T-helper 1 cell treated with Interleukin-12 subunit alpha and Interleukin-12 subunit beta and Interleukin-4 antibody, amounts not matched to agents 30 ng/mL and 1 ng/mL, for 36 hours (primary cell): ENCODE results near the gene COL5A1. TPM values are rescaled to one million over a fixed set of nuclear protein-coding genes. Genes with fewer than 3 reads are reported as not detected.

ENCODE experiments used
- intact Hi-C: fragments of 100-400 bp; cut with micrococcal nuclease; formaldehyde crosslinking; loops from one replicate; pipeline ENCODE4 v1.15.1; 2024
- total RNA-seq: library from RNA; stranded (reverse); gene quantifications from 2 replicates; pipeline ENCODE4 v1.2.3, GENCODE V29; 2022

The COL5A1 gene
- total RNA-seq, 1 donor from 2014 or later: 0.02 TPM

DNA sequence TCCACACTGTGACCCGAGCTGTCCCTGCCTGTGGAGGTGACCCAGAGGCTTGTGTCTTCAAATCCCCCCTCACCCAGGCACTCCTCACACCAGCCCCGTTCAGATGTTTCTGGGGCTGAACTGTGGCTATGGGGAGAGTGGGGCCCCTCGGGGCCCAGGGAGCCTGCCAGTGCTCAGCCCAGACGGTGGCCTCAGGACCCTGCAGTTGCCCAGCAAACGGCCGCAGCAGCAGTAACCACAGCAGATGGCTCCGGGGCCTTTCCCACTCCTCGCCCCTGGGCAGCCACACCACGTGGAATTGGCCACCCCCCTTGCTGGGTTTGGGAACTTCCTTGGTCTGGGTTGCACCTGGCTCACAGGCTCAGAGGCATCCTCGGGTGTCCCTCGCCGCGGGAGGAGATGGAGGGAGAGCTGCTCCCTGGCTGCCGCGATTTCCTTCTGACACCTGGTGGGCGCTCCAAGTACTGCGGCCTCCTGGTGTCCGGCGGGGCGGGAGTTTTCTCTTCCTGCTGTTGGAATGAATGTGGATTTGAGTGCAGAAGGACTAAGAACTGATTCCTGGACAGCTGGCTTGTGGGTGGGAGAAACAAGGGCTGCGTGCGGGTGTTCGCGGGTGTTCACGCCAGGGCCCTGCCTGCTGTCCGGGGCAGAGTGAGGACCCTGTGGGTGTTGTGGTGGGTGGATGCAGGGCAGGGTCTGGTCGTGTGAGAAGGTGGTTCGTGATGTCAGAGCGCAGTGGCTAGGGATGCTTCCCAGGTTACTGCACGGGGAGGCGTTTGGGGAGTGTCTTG is 97.5 kb downstream of the COL5A1 start:
- intact Hi-C loops: loop anchor here (1.0 to 2.0 kb wide), 2 partner anchors 40 to 569 kb away; no protein-coding TSS in a partner anchor

DNA sequence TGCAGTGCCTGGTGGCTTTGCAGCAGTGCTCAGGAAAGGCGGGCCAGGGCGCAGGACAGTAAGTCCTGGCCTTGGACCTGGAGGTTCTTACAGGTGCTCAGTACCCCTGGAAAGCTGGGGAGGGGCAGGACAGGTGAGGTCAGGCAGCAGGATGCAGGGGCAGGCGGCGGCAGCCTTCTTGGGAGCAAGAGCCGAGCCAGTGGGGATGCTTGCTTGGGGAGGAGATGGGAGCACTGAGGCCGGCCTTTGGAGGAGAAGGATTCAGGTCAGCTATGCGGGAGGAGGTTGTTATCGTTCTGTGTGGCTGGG is 98.0 kb downstream of the COL5A1 start:
- intact Hi-C loops: loop anchor here (1.0 to 2.0 kb wide), 2 partner anchors 41 to 569 kb away; no protein-coding TSS in a partner anchor

DNA sequence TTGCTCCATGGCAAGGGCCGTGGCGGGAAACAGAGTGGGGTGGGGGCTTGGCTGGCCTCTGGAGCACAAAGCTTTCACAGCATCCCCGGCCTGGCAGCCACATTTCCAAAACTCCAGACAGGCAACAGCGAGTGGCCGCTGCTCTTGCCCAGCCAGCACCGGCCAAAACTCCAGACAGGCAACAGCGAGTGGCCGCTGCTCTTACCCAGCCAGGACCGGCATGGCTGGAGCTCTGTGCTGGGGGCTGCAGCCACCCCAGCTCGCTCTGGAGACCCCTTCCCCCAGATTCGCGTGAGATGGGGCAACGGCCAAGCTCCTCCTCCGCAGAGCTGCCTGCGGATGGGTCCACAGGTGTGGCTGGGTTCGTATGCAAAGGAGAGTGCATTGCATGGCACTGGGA is 98.5 kb downstream of the COL5A1 start:
- intact Hi-C loops: no loop called here

DNA sequence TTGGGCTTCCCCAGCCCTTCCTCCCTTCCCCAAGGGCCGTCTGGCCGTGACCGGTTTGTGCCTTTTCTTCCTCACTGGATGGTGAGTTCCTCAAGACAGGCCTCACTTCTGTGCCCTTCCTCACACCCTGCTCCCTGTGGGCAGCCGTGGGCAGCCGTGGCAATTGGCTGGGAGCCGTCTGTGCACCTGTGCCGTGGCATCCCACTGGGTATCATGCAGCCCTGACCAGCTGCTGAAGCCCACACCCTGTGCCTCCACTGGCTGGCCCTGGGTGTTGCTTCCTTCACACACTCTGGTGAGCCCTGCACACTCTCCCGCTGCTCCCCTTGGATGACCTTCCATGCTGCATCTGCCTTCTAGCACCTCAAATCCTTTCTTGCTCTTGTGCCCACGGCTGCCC is 100.2 kb downstream of the COL5A1 start:
- intact Hi-C loops: no loop called here

DNA sequence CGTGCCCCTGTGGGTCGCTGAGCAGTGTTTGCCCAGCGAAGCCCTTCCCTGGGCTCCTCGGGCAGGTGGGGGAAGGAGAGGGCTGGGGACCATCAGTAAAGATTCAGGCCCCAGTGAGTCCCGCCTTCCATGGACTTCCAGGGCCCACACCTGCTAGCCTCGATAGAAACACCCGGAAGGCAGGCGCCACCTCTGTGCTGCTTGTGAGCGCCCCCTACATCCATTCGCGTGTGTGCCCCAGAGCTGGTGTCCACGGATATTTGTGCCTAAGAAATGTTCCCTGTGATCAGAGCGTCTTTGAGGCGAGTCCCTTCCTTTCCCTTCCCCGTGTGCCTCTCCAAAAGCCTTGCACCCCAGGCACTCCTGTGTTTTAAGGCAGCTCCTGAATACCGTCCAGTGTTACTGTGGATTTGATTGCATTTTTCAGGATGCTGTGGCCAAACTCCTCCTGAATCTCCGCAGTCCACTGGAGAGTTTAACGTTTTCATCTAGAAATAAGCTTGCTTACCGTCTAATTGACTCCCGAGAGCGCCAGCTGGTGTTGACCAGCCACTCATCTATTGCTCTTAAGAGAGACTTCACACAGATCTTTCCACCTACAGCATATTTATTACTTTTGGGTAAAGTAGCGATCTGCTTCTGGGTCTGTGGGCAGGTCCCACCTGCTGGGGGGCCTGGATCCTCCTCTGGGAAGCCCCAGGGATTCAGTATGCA is 101.4 kb downstream of the COL5A1 start:
- intact Hi-C loops: no loop called here

DNA sequence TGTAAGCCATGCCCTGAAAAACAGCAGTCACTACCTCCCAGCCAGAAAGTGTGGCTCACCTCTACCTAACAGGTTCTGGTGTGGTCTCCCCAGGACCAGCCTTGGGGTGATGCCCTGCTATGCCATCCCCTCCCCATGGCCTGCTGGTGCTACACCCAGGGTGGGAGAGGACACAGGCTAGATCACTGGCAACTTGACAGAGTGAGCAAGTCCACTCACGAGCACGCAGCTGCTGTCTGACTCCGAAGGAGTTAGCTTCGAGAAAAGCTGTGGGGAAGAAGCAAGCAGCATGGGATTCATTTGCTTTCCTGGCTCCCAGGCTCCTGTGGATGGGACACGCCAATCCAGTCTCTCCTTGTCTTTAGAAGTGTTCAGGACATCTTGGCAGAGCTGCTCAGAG is 102.2 kb downstream of the COL5A1 start:
- intact Hi-C loops: no loop called here

DNA sequence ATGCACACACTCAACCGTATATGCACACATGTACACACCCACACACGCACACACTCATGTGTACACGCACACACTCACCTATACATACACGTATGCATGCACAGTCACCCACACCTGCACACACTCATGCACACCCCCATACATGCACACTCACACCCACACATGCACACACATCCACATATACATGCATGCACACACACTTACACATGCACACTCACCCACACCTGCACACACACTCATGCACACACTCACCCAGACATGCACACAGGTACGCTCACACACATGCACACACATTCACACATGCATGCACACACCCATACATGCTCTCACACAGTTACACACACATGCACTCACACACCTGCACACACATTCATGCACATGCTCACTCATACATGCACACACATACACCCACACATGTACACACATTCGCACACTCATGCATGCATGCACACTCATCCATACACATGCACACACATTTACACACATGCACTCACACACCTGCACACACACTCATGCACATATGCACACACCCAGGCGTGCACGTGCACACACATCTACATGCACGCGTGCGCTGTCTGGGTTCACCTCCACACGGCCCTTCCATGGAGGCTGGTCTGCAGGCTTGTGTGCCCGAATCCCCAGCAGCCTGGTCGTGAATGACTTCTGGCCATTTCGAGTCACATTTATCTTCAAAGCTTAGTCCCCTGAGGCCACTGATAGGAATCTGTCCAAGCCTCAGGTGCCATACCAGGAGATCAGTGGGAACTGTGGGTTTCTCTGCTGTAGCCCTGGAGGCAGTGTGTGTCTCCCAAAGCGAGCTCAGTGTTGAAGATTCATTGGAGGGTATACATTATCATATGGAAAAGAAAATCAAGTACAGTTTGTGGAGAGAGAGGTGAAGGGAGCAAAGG is 103.0 kb downstream of the COL5A1 start:
- intact Hi-C loops: no loop called here

DNA sequence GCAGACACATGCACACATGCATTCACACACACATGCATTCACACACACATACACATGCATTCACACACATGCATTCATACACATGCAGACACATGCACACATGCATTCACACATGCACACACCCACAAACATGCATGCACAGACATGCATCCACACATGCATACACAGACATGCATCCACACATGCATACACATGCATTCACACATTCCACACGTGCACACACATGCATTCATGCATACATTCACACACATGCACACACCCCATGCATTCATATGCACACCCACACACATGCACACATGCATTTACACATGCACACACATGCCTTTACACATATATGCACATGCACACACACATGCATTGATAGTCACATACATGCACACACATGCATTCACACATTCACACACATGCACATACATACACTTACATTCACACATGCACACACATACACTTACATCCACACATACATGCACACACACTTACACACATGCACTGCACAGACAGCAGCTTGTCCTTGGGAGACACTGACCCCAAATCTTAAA is 106.4 kb downstream of the COL5A1 start:
- intact Hi-C loops: no loop called here

DNA sequence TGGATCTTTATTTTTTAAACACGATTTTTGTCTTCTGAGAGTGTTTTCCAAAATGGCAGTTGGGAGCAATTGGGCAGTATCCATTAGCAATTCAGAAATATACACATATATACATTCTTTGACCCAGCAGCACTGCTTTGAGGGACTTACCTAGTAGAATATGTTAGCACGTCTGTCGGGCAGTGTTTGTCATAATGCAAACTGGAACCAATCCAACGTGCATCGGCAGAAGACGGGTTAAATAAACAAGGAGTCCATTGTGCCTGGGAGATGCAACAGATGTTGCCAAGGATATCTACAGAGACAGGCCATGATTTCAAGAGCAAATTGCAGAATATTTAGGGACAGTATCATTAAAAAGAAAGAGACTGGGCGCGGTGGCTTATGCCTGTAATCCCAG is 107.0 kb downstream of the COL5A1 start:
- intact Hi-C loops: no loop called here

DNA sequence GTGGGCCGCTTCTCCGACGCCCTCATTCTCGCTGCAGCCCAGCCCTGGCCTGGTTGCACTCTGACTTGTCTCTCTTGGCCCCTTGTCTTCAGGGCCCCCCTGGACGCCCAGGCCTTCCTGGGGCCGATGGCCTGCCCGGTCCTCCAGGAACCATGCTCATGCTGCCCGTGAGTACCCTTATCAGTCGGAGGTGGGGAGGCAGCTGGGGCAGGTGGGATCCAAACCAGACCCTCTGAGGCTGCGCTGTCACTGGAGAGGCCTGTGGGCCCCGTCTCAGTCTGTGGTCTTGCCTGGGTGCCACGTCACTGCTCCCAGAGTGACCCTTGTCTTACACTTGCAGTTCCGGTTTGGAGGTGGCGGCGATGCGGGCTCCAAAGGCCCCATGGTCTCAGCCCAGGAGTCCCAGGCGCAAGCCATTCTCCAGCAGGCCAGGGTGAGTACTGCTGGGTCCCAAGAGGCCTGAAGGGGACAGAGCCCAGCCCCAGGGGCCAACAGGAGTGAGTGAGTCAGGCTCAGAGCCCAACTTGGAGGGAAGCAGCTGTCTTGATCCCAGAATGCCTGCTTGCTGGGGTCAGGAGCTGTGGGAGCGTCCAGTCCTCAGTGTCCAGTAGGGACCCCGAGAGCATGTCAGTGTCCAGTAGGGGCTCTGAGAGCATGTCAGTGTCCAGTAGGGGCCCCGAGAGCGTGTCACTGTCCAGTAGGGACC is 109.0 kb downstream of the COL5A1 start:
- intact Hi-C loops: no loop called here

DNA sequence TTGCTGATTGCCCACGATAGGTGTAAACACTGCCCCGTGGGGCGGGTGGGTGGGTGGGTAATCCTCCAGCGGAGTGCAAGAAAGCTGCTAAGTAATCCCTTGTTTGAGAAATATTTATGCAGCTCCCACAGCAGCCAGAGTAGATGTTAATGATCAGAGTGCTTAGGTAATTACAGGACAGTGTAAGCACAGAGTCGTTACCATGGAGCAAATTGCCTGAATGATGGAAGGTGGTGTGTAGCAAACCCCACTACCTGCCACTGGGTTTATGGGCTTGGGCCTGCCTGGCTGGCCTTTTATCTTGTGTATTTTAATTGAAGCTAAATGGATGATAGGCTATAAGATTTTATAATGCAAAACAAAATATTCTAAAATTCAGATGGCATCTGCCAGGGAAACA is 110.0 kb downstream of the COL5A1 start:
- intact Hi-C loops: no loop called here

DNA sequence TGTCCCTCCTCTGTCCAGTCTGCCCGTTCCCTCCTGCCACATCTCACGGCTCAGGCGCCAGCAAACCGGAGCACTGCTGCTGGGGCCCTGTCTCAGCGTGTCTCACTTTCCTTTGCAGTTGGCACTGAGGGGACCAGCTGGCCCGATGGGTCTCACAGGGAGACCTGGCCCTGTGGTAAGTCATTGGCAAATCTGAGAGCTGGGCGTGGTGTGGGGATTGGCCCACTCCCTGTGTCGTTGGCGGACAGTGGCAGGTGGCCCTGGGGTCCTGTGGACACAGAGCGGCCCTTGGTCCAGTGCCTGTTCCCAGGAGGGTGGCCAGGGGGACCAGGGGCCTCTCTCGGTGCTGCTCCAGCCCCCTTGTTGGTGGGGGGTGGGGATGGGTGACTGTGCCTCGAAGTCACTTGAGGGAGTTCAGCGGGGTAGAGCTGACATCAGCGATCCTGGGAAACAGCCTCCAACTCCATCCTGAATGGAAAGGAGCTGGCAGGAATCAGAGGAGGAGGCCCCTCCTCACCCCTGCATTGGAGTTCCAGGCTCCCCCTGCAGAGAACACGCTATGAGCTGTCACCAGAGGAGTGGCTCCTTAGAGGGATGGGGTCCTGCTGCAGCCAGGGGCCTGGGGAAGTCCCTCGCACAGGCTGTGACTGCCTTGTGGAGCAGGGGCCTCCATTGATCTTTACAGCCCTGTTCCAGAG is 111.0 kb downstream of the COL5A1 start:
- intact Hi-C loops: no loop called here

DNA sequence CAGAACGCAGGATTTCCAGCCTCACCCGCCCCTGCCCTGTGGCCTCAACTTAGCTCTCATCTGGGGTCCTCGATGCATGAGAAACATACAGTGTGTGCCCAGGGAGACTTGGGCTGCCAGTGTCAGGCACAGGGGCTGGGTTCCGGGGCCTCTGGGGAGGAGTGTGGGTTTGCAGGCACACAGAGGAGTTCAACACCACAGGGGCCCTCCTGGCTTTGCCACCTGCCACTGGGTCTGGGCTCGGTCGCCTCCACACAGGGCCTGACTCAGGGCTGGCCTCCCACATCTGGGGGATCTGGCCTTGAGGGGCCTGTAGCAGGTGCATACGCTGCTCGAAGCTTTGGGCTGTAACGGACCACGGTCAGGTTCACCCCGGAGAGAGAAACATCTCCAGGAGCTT is 111.6 kb downstream of the COL5A1 start:
- intact Hi-C loops: no loop called here

DNA sequence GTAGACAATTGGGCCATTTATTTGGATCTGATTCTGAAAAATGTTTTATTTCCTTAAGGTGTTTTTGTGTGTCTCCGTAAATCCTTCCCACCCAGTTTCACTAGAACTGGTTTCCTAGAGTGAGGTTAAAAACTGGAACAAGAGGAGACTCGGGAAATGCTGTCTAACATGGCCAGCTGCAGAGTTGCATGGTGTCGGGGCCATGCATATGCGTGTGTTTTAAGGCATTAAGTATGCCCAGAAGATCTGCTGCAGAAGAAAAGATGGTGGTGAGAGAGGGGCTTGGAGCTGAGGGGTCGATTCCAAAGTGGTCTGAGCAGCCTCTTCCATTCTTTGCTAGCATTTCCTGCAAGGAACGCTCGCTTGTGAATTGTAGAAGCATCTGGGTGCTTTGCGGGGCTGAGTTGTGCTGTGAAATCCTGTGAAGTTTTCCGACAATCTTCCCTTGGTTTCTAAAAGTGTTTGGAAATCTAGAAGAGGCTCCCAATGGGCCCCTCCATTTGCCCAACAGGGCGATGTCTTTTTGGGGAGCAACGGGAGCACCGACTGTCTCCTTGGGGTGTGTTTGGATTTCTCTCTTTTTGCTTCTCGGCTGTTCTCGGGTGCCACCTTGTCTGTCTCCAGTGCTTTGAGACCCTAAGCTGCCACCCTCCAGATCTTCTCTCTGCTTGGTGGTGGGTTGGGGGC is 113.8 kb downstream of the COL5A1 start:
- intact Hi-C loops: no loop called here

DNA sequence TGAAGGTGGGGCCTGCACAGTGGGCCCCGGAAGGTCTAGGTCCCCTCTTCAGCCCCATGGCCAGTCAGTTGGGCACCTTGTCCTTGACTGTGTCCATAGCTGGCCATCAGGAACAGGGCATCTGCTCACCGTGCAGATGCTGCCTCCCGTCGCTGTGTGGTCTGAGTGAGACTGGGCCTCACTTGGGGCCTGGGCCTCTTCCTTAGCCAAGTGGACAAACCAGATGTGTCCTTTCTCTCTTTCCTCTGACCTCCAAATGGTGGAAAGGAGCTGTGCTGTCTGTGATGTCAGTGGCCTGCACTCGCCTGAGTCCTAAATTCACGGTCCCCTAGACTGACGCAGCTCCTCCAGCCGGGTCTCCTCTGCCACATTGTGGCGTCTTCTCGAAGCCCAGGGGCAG is 114.5 kb downstream of the COL5A1 start:
- intact Hi-C loops: no loop called here

DNA sequence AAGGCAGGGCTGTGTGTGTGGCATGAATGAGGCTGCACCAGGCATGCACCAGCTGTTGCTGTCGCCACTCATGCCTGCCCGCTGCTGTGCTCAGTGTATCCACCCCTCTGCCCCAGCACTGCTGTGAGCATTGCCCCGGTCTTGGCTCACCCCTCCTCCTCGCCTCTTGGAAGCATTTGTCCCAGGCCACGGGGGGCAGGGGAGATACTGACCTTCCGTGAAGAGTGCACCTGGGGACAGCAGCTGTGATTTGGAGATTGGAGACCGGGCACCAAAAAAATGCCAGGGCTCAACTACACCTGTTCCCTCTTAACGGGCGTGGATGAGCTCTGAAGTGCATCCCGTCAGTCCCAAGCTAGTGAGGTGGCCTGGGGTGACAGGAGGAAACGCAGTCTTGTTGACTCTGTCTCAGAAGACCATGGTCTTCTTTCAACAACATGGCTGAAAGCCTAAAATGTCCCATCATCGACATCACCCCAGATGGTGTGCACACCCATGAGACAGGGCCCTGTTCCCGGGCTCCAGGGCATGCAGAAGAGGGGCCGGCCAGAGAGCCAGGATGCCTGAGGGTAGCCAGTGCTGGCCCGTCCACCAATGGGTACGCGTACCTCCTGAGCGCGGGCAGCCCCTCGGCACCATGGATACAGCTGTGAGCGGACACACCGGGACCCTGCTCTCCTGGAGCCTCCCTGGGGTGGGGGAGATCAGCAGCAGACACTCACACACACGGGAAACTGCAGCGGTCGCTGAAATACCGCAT is 115.8 kb downstream of the COL5A1 start:
- intact Hi-C loops: no loop called here

DNA sequence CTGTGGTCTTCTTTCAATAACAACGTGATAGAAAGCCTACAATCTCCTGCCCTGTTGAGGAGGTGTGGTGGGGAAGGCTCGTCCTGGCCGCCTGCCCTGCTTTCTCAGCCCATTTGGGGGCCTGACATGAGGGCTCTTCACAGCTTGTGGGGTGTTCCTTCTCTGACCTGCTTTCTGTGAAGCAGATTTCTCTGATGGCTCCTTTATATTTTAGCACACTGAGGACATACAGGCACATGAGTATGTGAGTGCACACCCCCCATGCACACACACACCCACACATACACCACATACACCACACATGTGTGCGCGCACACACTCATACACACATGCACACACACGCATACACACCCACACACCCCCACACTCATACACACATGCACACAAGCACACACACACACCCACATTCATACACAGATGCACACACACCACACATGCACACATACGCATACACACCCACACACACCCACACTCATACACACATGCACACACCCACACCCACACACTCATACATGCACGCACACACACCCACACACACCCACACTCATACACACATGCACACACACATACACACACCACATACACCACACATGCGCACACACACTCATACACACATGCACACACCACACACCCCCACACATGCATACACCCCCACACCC is 117.5 kb downstream of the COL5A1 start:
- intact Hi-C loops: no loop called here

DNA sequence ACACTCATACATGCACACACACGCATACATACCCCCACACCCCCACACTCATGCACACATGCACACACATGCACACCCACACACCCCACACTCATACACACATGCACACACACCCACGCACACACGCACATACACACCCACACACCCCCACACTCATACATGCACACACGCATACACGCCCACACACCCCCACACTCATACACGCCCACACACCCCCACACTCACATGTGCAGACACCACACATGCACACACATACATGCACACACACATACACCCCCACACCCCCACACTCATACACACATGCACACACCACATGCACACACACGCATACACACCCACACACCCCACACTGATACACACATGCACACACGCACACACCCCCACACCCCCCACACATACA is 118.3 kb downstream of the COL5A1 start:
- intact Hi-C loops: no loop called here
